ENCODE measurements around the gene USB1. TPM values are rescaled to one million over a fixed set of nuclear protein-coding genes. Genes with fewer than 3 reads are reported as not detected.

Gene USB1
- total and polyA plus RNA-seq, 2 experiments from 2014 or later, result 7.6 to 48.4 TPM

DNA sequence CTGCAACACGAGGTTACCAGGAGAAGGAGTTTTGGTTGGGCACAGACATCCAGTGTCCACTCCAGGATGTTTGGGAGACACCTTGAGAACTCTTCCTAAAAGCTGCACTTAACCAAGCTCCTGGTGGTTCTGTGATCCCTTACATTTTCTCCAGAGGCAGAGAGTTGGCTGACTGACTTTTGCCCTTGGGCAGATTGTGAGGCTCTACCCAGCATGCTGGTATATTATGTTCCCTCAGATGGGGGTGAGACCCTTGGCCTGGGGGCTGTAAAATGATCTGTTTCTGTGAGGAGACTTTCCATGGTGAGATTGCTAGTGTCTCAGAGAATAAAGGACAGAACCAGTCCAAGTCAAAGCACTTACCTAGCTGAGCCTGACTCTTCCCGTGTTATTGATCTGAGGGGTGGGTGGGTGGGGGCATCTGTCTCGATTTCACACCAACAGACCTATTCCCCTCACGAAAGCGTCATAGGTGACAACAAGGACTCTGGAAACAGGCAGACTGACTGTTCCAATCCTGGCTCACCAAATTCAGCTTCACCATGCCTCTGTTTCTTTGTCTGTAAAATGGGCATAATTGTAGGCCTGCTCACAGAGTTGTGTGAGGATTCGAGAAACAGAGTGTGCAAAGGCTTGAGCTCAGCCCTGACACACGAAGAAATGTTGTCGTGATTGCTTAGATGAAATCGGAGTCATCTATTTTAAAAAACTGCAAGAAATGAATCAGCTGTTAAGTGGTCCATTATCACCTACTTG lies 12.2 kb downstream of the USB1 start:
- in situ Hi-C loops (cut with MboI), result loop anchor here (25.0 kb wide), 1 partner anchor 474 kb away; no protein-coding TSS in a partner anchor
- no peak overlapping the region for H3K9ac ChIP-seq
- H3K4me1 ChIP-seq (ENCODE audit: insufficient read depth), result 0 out of 2 replicates have a peak, but pooled peaks cover 15% of the 10 kb centered on the region
- H3K27ac ChIP-seq, result no peak overlapping the region
- 0 out of 2 replicates have a peak, but pooled peaks cover 5% of the 10 kb centered on the region for H3F3A ChIP-seq (ENCODE audit: insufficient read depth)
- no peaks in the 10 kb centered on the region for H3K9me2 ChIP-seq (ENCODE audit: insufficient read depth)
- no peaks in the 10 kb centered on the region for H4K20me1 ChIP-seq (ENCODE audit: insufficient read depth)
- no peak overlapping the region for H2AFZ ChIP-seq
- peaks cover 6% of the 10 kb centered on the region; the same call in 1 of the 2 replicates for H3K36me3 ChIP-seq (ENCODE audit: low read depth)
- H3K27me3 ChIP-seq (replicated peaks; ENCODE audit: insufficient read depth), result no peaks in the 10 kb centered on the region
- DNase-seq, result no peak
- TF ChIP-seq EZH2phosphoT487 (IDR thresholded peaks at IDR 0.05; ENCODE audit: insufficient read depth, low read depth) (no peak), EZH2 (IDR thresholded peaks at IDR 0.05; ENCODE audit: insufficient read depth, poor library complexity, severe bottlenecking) (no peak)
- H3K79me2 ChIP-seq (ENCODE audit: insufficient read depth), result 0 out of 2 replicates have a peak, but pooled peaks cover 2% of the 10 kb centered on the region
- no peak overlapping the region for H3K4me3 ChIP-seq
- WGBS, 2 experiments (ENCODE audit: low coverage in 1 of 2, low lambda C conversion rate in 2 of 2, missing lambda C conversion rate in 2 of 2), result 79 to 82% methylated on average over 7 to 9 of the region's 9 CpGs
- H3K9me3 ChIP-seq (ENCODE audit: low read depth), result no peaks in the 10 kb centered on the region
- H3K4me2 ChIP-seq (ENCODE audit: unreplicated experiment), result no peak overlapping the region

DNA sequence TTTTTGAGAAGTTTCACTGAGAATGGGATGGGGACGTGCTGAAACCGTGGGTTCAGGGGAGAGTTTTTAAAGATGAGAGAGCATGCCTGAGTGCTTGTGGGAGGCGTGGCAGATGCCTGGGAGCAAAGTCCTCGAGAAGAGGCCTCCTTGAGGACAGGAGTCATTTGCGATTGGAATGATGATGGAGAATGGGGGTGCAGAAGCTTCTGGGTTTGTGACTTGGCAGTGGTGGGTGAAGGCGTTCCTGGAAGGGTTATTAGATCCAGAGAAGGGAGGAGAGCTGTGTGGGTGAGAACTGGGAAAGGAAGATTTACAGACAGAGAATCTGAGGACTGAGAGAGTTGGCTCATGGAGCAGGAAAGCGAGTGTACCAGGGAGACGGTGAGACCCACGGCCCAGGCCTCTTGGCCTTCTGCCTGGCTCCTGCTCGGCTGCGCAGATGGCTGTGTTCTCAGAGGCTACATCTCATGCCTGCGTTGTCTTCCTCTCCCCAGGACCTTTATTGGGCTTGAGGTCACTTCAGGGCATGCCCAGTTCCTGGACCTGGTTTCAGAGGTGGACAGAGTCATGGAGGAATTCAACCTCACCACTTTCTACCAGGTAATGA lies 15.7 kb downstream of the USB1 start:
- Histone ChIP-seq H3K27me3 (replicated peaks; ENCODE audit: insufficient read depth) (no peaks in the 10 kb centered on the region), H3K9me2 (ENCODE audit: insufficient read depth) (no peaks in the 10 kb centered on the region), H3K36me3 (ENCODE audit: low read depth) (peaks cover 6% of the 10 kb centered on the region; the same call in 1 of the 2 replicates), H4K20me1 (ENCODE audit: insufficient read depth) (no peaks in the 10 kb centered on the region), H3K9me3 (ENCODE audit: low read depth) (no peaks in the 10 kb centered on the region), H3K79me2 (ENCODE audit: insufficient read depth) (no peaks in the 10 kb centered on the region), H3K4me3 (no peak overlapping the region), H3F3A (ENCODE audit: insufficient read depth) (0 out of 2 replicates have a peak, but pooled peaks cover 5% of the 10 kb centered on the region), H3K4me1 (ENCODE audit: insufficient read depth) (0 out of 2 replicates have a peak, but pooled peaks cover 9% of the 10 kb centered on the region), H2AFZ (no peak overlapping the region), H3K27ac (no peak overlapping the region), H3K4me2 (ENCODE audit: unreplicated experiment) (no peak overlapping the region), H3K9ac (no peak overlapping the region)
- peak; percentile 42 for DNase-seq
- in situ Hi-C loops (cut with MboI), result loop anchor here (25.0 kb wide), 1 partner anchor 470 kb away; no protein-coding TSS in a partner anchor
- WGBS, 2 experiments (ENCODE audit: low coverage in 1 of 2, low lambda C conversion rate in 2 of 2, missing lambda C conversion rate in 2 of 2), result 40% methylated on average over 12 of the region's 12 CpGs
- TF ChIP-seq EZH2 (IDR thresholded peaks at IDR 0.05; ENCODE audit: insufficient read depth, poor library complexity, severe bottlenecking) (no peak), EZH2phosphoT487 (IDR thresholded peaks at IDR 0.05; ENCODE audit: insufficient read depth, low read depth) (no peak)

DNA sequence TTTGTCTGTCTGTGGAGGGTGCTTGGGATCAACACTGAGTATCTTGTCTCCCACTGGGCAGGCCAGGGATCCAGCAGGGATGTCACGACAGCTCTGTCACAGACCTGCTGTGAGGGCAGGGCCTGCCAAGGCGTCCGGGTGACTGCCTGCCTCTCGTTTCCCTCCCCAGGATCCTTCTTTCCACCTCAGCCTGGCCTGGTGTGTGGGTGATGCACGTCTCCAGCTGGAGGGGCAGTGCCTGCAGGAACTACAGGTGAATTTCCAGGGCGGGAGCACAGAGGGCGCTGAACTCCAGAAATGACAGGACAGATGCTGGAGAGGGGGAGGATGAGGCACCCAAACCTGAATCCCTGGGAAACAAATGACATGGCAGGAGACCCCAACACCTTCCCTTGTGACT lies 17.6 kb downstream of the USB1 start:
- no peak overlapping the region for H3K9ac ChIP-seq
- 0 out of 2 replicates have a peak, but pooled peaks cover 5% of the 10 kb centered on the region for H3F3A ChIP-seq (ENCODE audit: insufficient read depth)
- H2AFZ ChIP-seq, result no peak overlapping the region
- no peaks in the 10 kb centered on the region for H4K20me1 ChIP-seq (ENCODE audit: insufficient read depth)
- H3K27me3 ChIP-seq (replicated peaks; ENCODE audit: insufficient read depth), result no peaks in the 10 kb centered on the region
- no peaks in the 10 kb centered on the region for H3K9me2 ChIP-seq (ENCODE audit: insufficient read depth)
- TF ChIP-seq EZH2phosphoT487 (IDR thresholded peaks at IDR 0.05; ENCODE audit: insufficient read depth, low read depth), result no peak
- TF ChIP-seq EZH2 (IDR thresholded peaks at IDR 0.05; ENCODE audit: insufficient read depth, poor library complexity, severe bottlenecking), result no peak
- H3K4me3 ChIP-seq, result no peak overlapping the region
- no peak overlapping the region for H3K27ac ChIP-seq
- H3K4me2 ChIP-seq (ENCODE audit: unreplicated experiment), result no peak overlapping the region
- H3K36me3 ChIP-seq (ENCODE audit: low read depth), result peaks cover 4% of the 10 kb centered on the region; the same call in 1 of the 2 replicates
- WGBS, 2 experiments (ENCODE audit: low coverage in 1 of 2, low lambda C conversion rate in 2 of 2, missing lambda C conversion rate in 2 of 2), result 87% methylated on average over 7 of the region's 7 CpGs
- H3K4me1 ChIP-seq (ENCODE audit: insufficient read depth), result peaks cover 17% of the 10 kb centered on the region
- H3K79me2 ChIP-seq (ENCODE audit: insufficient read depth), result no peaks in the 10 kb centered on the region
- no peak for DNase-seq
- H3K9me3 ChIP-seq (ENCODE audit: low read depth), result no peaks in the 10 kb centered on the region
- in situ Hi-C loops (cut with MboI), result loop anchor here (25.0 kb wide), 1 partner anchor 468 kb away; no protein-coding TSS in a partner anchor

DNA sequence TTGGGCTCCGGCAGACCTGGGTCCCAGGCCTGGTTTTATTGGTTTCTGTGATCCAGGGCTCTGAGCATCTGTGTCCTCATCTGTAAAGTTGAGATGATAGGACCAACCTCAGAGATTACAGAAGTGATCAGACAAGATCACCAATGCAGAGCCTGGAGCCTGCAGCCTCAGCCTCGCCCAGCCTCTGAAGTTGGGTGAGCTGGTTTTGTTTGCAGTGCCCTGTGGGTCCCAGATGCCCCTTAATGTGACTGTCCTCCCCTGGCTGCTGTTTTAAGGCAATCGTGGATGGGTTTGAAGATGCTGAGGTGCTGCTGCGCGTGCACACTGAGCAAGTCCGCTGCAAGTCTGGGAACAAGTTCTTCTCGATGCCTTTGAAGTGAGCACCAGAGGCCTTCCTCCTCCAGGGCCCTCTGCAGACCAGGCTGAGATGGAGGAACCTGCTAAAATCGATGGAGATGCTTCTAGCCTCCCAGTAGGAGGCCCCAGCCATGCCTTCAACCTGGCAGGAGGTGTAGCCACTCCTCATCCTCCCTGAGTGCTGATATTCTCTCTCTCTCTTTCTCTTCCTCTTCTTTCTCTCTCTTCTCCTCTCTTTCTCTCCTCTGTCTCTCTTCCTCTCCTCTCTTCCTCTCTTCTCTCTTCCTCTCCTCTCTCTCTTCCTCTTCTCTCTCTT lies 18.8 kb downstream of the USB1 start:
- Histone ChIP-seq H3K79me2 (ENCODE audit: insufficient read depth) (no peaks in the 10 kb centered on the region), H3K27ac (no peak overlapping the region), H3K4me3 (no peak overlapping the region), H3K4me2 (ENCODE audit: unreplicated experiment) (no peak overlapping the region), H3K36me3 (ENCODE audit: low read depth) (no peaks in the 10 kb centered on the region; the same call in 1 of the 2 replicates), H3K27me3 (replicated peaks; ENCODE audit: insufficient read depth) (no peaks in the 10 kb centered on the region), H3K4me1 (ENCODE audit: insufficient read depth) (peaks cover 17% of the 10 kb centered on the region), H3K9me2 (ENCODE audit: insufficient read depth) (no peaks in the 10 kb centered on the region), H3F3A (ENCODE audit: insufficient read depth) (0 out of 2 replicates have a peak, but pooled peaks cover 5% of the 10 kb centered on the region), H4K20me1 (ENCODE audit: insufficient read depth) (no peaks in the 10 kb centered on the region), H3K9me3 (ENCODE audit: low read depth) (no peaks in the 10 kb centered on the region), H2AFZ (no peak overlapping the region), H3K9ac (no peak overlapping the region)
- in situ Hi-C loops (cut with MboI), result loop anchor here (10.0 to 25.0 kb wide), 2 partner anchors 295 to 467 kb away; no protein-coding TSS in a partner anchor
- 82 to 86% methylated on average over 8 of the region's 8 CpGs for WGBS, 2 experiments (ENCODE audit: low coverage in 1 of 2, low lambda C conversion rate in 2 of 2, missing lambda C conversion rate in 2 of 2)
- TF ChIP-seq EZH2phosphoT487 (IDR thresholded peaks at IDR 0.05; ENCODE audit: insufficient read depth, low read depth) (no peak), EZH2 (IDR thresholded peaks at IDR 0.05; ENCODE audit: insufficient read depth, poor library complexity, severe bottlenecking) (no peak)
- DNase-seq, result no peak
